DMS153 treated with DMSO at 0.1 percent for 48 hours (cell line): ENCODE measurements around the gene RAP2B.
"Not testable (repeated sequence)": the region's sequence is repeated elsewhere in the genome, so short reads cannot be mapped to it uniquely, and the experiment has no call there.

Experiments
- DNase-seq: peaks from one replicate; lab custom pipeline; 2025; ENCODE audit not compliant: unreplicated experiment; lab: John Stamatoyannopoulos, UW

Gene RAP2B

GRCh38 chr3:153161714-153162512 lies at the start of gene RAP2B:
TSS of gene RAP2B (plus strand) at chr3:153162226. CDS start at chr3:153162694, 468 bp downstream.
- DNase-seq = peak; percentile 62

- DNase-seq = no peak
These were observed 48.5 kb upstream of the RAP2B start for GRCh38 chr3:153113541-153113940.

- DNase-seq = not testable (repeated sequence)
These were observed 47.8 kb upstream of the RAP2B start for GRCh38 chr3:153114270-153114669.

GRCh38 chr3:153115326-153115725 lies 46.7 kb upstream of the RAP2B start:
- no peak for DNase-seq

- no peak for DNase-seq
These were observed 34.2 kb upstream of the RAP2B start for GRCh38 chr3:153127788-153128187.

GRCh38 chr3:153129426-153129825 lies 32.6 kb upstream of the RAP2B start:
- no peak for DNase-seq

GRCh38 chr3:153129866-153130265 lies 32.2 kb upstream of the RAP2B start:
- DNase-seq = no peak

GRCh38 chr3:153130312-153130977 lies 31.6 kb upstream of the RAP2B start:
- DNase-seq = no peak

GRCh38 chr3:153137626-153138025 lies 24.4 kb upstream of the RAP2B start:
- no peak for DNase-seq

- DNase-seq = peak; percentile 24
These were observed 23.5 kb upstream of the RAP2B start for GRCh38 chr3:153138276-153139210.

GRCh38 chr3:153142961-153143360 lies 19.1 kb upstream of the RAP2B start:
- no peak for DNase-seq

GRCh38 chr3:153144071-153144470 lies 18.0 kb upstream of the RAP2B start:
- no peak for DNase-seq

GRCh38 chr3:153144779-153145178 lies 17.2 kb upstream of the RAP2B start:
- no peak for DNase-seq

GRCh38 chr3:153145454-153145853 lies 16.6 kb upstream of the RAP2B start:
- no peak for DNase-seq

GRCh38 chr3:153146191-153147053 lies 15.6 kb upstream of the RAP2B start:
- no peak for DNase-seq

- no peak for DNase-seq
These were observed 11.0 kb upstream of the RAP2B start for GRCh38 chr3:153150991-153151390.

GRCh38 chr3:153155786-153156185 lies 6.2 kb upstream of the RAP2B start:
- DNase-seq = not testable (repeated sequence)

GRCh38 chr3:153158189-153158588 lies 3.8 kb upstream of the RAP2B start:
- DNase-seq = no peak

- DNase-seq = no peak
These were observed 2.9 kb upstream of the RAP2B start for GRCh38 chr3:153158961-153159735.
